K562 (cell line): ENCODE measurements around the gene DHX35. TPM values are rescaled to one million over a fixed set of nuclear protein-coding genes. Genes with fewer than 3 reads are reported as not detected.

Experiments used
- ATAC-seq: fragments of 200-7000 bp; cut with Tn5 transposase; 3 replicates; pipeline ENCODE4 v1.9.1; 2020; ENCODE audit warnings: moderate library complexity
- BruUV-seq: library from RNA; stranded (reverse); fragments of 400-500 nt; replicated peaks from 2 replicates; lab custom pipeline; 2021; lab: Mats Ljungman, UMichigan
- CTCF ChIA-PET: fragments of 300-600 bp; formaldehyde crosslinking; extraction: SDS; loops from one replicate; lab custom pipeline; 2021; ENCODE audit warnings: low intra/inter-chr PET ratio; lab: Yijun Ruan, JAX
- POLR2A ChIA-PET: fragments of 300-600, 350-650 bp; sonication (Branson Sonifier 250); formaldehyde crosslinking; extraction: SDS; loops from one replicate; lab custom pipeline; 2021; ENCODE audit warnings: antibody characterized with exemption, inconsistent platforms; lab: Yijun Ruan, JAX
- DNase-seq, 4 experiments: peaks; one replicate each; pipeline versions ENCODE4 v3.0.0 to v3.0.0-alpha.2; 2011 to 2018; ENCODE audit warnings: low spot score in 3 of 4, mixed read lengths in 3 of 4; ENCODE audit errors: extremely low read depth in 1 of 4
- FAIRE-seq: peaks from 2 replicates; lab custom pipeline; 2011; peaks lifted over from hg19 to GRCh38; lab: Jason Lieb, UNC
- H2AFZ ChIP-seq: 2 replicates; pipeline ENCODE4 v1.6.0; 2011; ENCODE audit warnings: low read depth, low read length, control low read depth, inconsistent platforms
- H3K27ac ChIP-seq: fragments of 200-600 bp; 3 replicates; pipeline ENCODE4 v1.8.0; 2011; ENCODE audit warnings: low read depth, mild to moderate bottlenecking, control low read depth, inconsistent platforms, low read length, moderate library complexity, mixed read lengths; ENCODE audit errors: extremely low read depth
- H3K27me3 ChIP-seq, 2 experiments: fragments of 300-600 bp in 1 of 2; 2 replicates in 1 of 2; 3 replicates in 1 of 2; pipeline versions ENCODE4 v1.6.0 to v1.8.0; 2011; ENCODE audit warnings: inconsistent platforms in 2 of 2, low read length in 2 of 2, mild to moderate bottlenecking in 1 of 2, mixed read lengths in 1 of 2, moderate library complexity in 1 of 2; ENCODE audit not compliant: control insufficient read depth in 2 of 2, insufficient read depth in 2 of 2
- H3K36me3 ChIP-seq: fragments of 300-600 bp; 3 replicates; pipeline ENCODE4 v1.8.0; 2011; ENCODE audit warnings: mild to moderate bottlenecking, low read length, inconsistent platforms; ENCODE audit not compliant: control insufficient read depth, insufficient read depth
- H3K4me1 ChIP-seq, 2 experiments: fragments of 200-600 bp in 1 of 2; replicated peaks in 1 of 2; 2 replicates in 1 of 2; 3 replicates in 1 of 2; pipeline versions ENCODE4 v1.5.1 to v1.8.0; 2011; ENCODE audit warnings: inconsistent platforms in 2 of 2, low read length in 2 of 2, mild to moderate bottlenecking in 1 of 2, mixed read lengths in 1 of 2, moderate library complexity in 1 of 2; ENCODE audit not compliant: control insufficient read depth in 2 of 2, insufficient read depth in 2 of 2
- H3K4me2 ChIP-seq: 2 replicates; pipeline ENCODE4 v1.6.1; 2011; ENCODE audit warnings: low read length, control low read depth, inconsistent platforms, mixed read lengths; ENCODE audit not compliant: insufficient read depth
- H3K4me3 ChIP-seq: fragments of 200-600 bp; sonication (generic), shearing (Covaris generic); 2 replicates; pipeline ENCODE4 v1.5.1; 2016; ENCODE audit warnings: control low read depth, inconsistent platforms
- H3K79me2 ChIP-seq: fragments of 200-600 bp; 3 replicates; pipeline ENCODE4 v1.8.0; 2011; ENCODE audit warnings: low read length, inconsistent platforms; ENCODE audit not compliant: control insufficient read depth, insufficient read depth
- H3K9ac ChIP-seq, 2 experiments: 2 replicates each; pipeline versions ENCODE4 v1.6.0 to v1.6.1; 2011; ENCODE audit warnings: low read depth in 2 of 2, low read length in 2 of 2, control low read depth in 1 of 2, inconsistent platforms in 1 of 2, mild to moderate bottlenecking in 1 of 2, mixed read lengths in 1 of 2; ENCODE audit not compliant: insufficient read depth in 1 of 2
- H3K9me1 ChIP-seq: one replicate; pipeline ENCODE4 v1.6.0; 2011; ENCODE audit warnings: inconsistent platforms, mild to moderate bottlenecking, low read length, moderate library complexity; ENCODE audit not compliant: control insufficient read depth, insufficient read depth
- H3K9me3 ChIP-seq: replicated peaks from 2 replicates; pipeline ENCODE4 v1.5.1; 2011; ENCODE audit warnings: low read depth, low read length, inconsistent platforms; ENCODE audit not compliant: control insufficient read depth, insufficient read depth
- H4K20me1 ChIP-seq: replicated peaks from 2 replicates; pipeline ENCODE4 v1.6.1; 2011; ENCODE audit warnings: low read length, inconsistent platforms, mixed read lengths; ENCODE audit not compliant: control insufficient read depth, insufficient read depth
- BMI1 ChIP-seq: fragments of 150-350 bp; IDR thresholded peaks from 2 replicates; pipeline ENCODE4 v1.6.1; 2014; ENCODE audit warnings: low read length
- HDAC6 ChIP-seq: IDR thresholded peaks from 2 replicates; pipeline ENCODE4 v1.6.1; 2012; ENCODE audit warnings: low read depth, mild to moderate bottlenecking, control low read depth, inconsistent platforms, low read length, moderate library complexity
- PYGO2 ChIP-seq: fragments of 450-650 bp; IDR thresholded peaks from 2 replicates; pipeline ENCODE4 v1.6.1; 2016; ENCODE audit warnings: mild to moderate bottlenecking, missing genetic modification characterization, moderate library complexity, missing compliant biosample characterization
- RBM25 ChIP-seq: fragments of 200-400 bp; formaldehyde crosslinking; IDR thresholded peaks from 2 replicates; pipeline ENCODE4 v1.6.1; 2018; ENCODE audit warnings: low read length, low read depth, moderate library complexity; ENCODE audit not compliant: severe bottlenecking
- ZBED1 ChIP-seq: IDR thresholded peaks from 2 replicates; pipeline ENCODE4 v1.6.1; 2014
- ZNF134 ChIP-seq: fragments of 250-450 bp; sonication (Bioruptor Pico); conservative IDR thresholded peaks from 2 replicates; pipeline ENCODE4 v1.4.0; 2020
- ZNF668 ChIP-seq: fragments of 250-450 bp; sonication (Bioruptor Pico); IDR thresholded peaks from 2 replicates; pipeline ENCODE4 v1.8.0; 2022; ENCODE audit warnings: mild to moderate bottlenecking, inconsistent platforms
- ZNF79 ChIP-seq: fragments of 250-450 bp; sonication (Bioruptor Pico); IDR thresholded peaks from 2 replicates; pipeline ENCODE4 v1.4.0; 2020; ENCODE audit warnings: low read depth, mild to moderate bottlenecking, moderate library complexity
- WGBS: fragments of 100-300 bp; shearing (Covaris generic); methylation state at CpG from one replicate; pipeline ENCODE4 v1.1.6; 2016; ENCODE audit warnings: low coverage, mixed read lengths; ENCODE audit not compliant: insufficient coverage; ENCODE audit errors: missing lambda C conversion rate; 5-methylcytosine and 5-hydroxymethylcytosine counted together
- in situ Hi-C: fragments of 300-500 bp; cut with MboI; formaldehyde crosslinking; loops from 4 replicates; pipeline ENCODE4 v1.15.0; 2018; ENCODE audit warnings: inconsistent platforms, mixed read lengths
- intact Hi-C: fragments of 100-400 bp; cut with micrococcal nuclease; formaldehyde crosslinking; loops from 2 replicates; pipeline ENCODE4 v1.14.2; 2022
- polyA plus RNA-seq, 8 experiments: library from polyadenylated mRNA; depleted of rRNA in 4 of 8; stranded (reverse) in 5 of 8; unstranded in 3 of 8; fragments of >200 nt; fragmentation: Nextera tagmentation in 2 of 8; fragmentation: Illumina TruSeq in 1 of 8; extraction: Ambion mirVana in 2 of 8; extraction: Trizol in 1 of 8; gene quantifications; 2 replicates each; pipeline versions ENCODE4 v1.2.1 to v1.2.3, GENCODE V29; 2011 to 2014; ENCODE audit warnings: inconsistent platforms in 1 of 8, missing spikeins in 1 of 8
- total RNA-seq, 7 experiments: library from RNA; depleted of rRNA in 6 of 7; stranded (reverse); fragments of >200 nt in 6 of 7; fragmentation: Illumina TruSeq in 2 of 7; extraction: Trizol in 2 of 7; gene quantifications; 2 replicates each; pipeline versions ENCODE4 v1.2.1 to v1.2.3, GENCODE V29; 2011 to 2021; ENCODE audit warnings: low replicate concordance in 1 of 7

DHX35 gene
- total and polyA plus RNA-seq, 9 of the 15 experiments (the other 6 are each of a cell fraction or from before 2014, with no cell fraction given), result 6.5 to 25.6 (median 16.9) TPM

DNA sequence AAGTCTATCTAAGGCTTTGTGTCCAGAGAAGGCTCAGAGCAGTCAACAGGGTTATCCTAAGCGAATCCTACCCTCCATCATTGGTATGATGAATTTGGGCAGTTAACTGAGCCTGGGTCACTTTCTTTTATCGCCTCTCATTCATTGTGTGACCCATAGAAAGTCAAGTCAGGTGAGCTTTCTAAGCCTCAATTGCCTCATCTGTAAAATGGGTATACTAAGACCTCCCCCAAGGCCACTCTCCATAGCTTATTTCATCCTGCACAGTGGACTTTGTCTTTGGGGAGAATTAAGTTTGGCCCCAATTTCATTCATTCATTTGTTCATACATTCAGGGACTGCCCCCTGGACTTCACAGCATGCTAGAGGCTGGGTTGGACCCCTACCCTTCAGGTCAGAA lies 110.5 kb downstream of the DHX35 start:
- ChIA-PET CTCF (no interaction called here), POLR2A (no interaction called here)
- Histone ChIP-seq H3K4me3 (no peak overlapping the region), H3K9me1 (no peaks in the 10 kb centered on the region)
- no peak for ATAC-seq
- BruUV-seq, result no TSS peak
- TF ChIP-seq ZNF79 (no peak), ZNF668 (CRISPR knock-in tag) (no peak), PYGO2 (tag) (no peak), RBM25 (peak; percentile 65), BMI1 (no peak), ZBED1 (no peak)
- TF ChIP-seq, all 486 proteins: peak for 1
- DNase-seq (no peak), FAIRE-seq (no peak)
- H3K36me3 ChIP-seq, result no peaks in the 10 kb centered on the region
- H4K20me1 ChIP-seq, result no peaks in the 10 kb centered on the region
- no peak overlapping the region for H2AFZ ChIP-seq
- H3K4me2 ChIP-seq, result no peak overlapping the region
- H3K9me3 ChIP-seq, result no peaks in the 10 kb centered on the region; the same call in 1 of the 2 replicates
- no peak overlapping the region for H3K9ac ChIP-seq
- WGBS, result 6% methylated on average over 2 of the region's 2 CpGs
- no peak overlapping the region for H3K27ac ChIP-seq
- no peaks in the 10 kb centered on the region for H3K4me1 ChIP-seq
- H3K79me2 ChIP-seq, result no peaks in the 10 kb centered on the region
- intact Hi-C loops, result no loop called here
- H3K27me3 ChIP-seq, result peaks cover 18 to 47% of the 10 kb centered on the region in 2 experiments; a peak in 3 of 5 replicates
- in situ Hi-C loops, result no loop called here

DNA sequence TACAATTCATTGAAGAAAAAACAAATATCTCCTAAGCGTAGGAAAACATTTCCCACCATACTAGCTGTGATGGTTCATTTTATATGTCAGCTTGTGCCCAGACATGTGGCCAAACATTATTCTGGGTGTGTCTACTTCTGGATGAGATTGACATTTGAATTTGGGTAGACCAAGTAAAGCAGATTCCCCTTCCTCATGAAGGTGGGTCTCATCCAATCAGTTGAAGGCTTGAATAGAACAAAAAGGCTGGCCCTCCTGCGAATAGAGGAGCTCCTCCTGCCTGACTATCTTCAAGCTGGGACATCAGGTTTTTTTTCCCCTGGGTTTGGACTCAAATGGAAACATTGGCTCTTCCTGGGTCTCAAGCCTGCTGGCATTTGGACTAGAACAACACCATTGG lies 113.6 kb downstream of the DHX35 start:
- Histone ChIP-seq H4K20me1 (no peaks in the 10 kb centered on the region), H3K9me3 (no peaks in the 10 kb centered on the region), H3K9ac (no peak overlapping the region), H3K9me1 (no peaks in the 10 kb centered on the region), H3K4me1 (no peaks in the 10 kb centered on the region; a peak in 1 of 5 replicates), H3K36me3 (no peaks in the 10 kb centered on the region), H3K27ac (no peak overlapping the region), H2AFZ (no peak overlapping the region), H3K27me3 (peaks cover 22 to 33% of the 10 kb centered on the region in 2 experiments; a peak in 3 of 5 replicates), H3K4me2 (no peak overlapping the region), H3K4me3 (no peak overlapping the region), H3K79me2 (no peaks in the 10 kb centered on the region)
- intact Hi-C loops, result no loop called here
- ChIA-PET CTCF (no interaction called here), POLR2A (interaction anchor here (0.6 to 1.0 kb wide), 2 partner anchors 148 to 205 kb away, joined by 3 read pairs; no protein-coding TSS in a partner anchor)
- TF ChIP-seq HDAC6 (no peak), ZNF134 (CRISPR knock-in tag) (peak; percentile 92)
- WGBS, result 3% methylated on average over 2 of the region's 2 CpGs
- no peak for FAIRE-seq
- no peak for DNase-seq
- BruUV-seq, result no TSS peak
- no peak for ATAC-seq
- in situ Hi-C loops, result no loop called here
